HL-60/S4 treated with retinoic acid at 250 ng/mL for 4 days and 3 days (cell line): Measurements from ENCODE around the gene ABCG5.

Experiments
- in situ Hi-C: fragments of 300-500 bp; cut with MboI; formaldehyde crosslinking; loops from 2 replicates; pipeline ENCODE4 v1.7.0; 2022; ENCODE audit warnings: low sequenced_read_pairs

ABCG5 gene

GRCh38 chr2:43838560-43839267, at the start of gene ABCG5, which contains the start of gene ABCG8:
Gene ABCG5, minus strand, starts transcription at chr2:43838839. Its CDS starts 160 bp downstream, at chr2:43838679.
Gene ABCG8, plus strand, starts transcription at chr2:43838971. Its CDS starts 83 bp downstream, at chr2:43839054.
- in situ Hi-C loops = no loop called here

GRCh38 chr2:43887176-43887575, 48.5 kb upstream of the ABCG5 start:
- in situ Hi-C loops = no loop called here

DNA sequence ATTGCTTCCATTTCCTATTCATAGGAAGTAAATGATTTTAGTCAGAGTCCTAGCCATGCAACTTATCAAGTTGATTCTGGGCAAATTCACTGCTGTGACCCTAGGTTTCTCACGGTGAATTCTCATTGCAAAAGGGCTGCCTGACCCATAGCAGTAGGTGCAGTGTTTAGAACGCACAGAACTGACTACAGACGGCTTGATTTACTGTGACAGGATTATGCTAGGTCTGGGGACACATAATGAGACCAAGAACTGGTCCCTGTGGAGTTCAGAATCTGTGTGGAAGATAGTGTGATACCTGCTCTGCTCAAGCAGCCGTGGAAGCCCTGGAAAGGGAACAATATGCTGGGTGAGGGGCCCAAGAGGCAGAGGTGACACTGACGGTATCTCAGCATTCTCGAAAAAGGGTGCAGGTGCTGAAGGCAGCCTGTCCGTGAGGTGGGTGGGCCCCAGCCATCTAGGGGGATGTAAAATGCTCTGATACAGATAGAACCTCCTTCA, 46.5 kb upstream of the ABCG5 start:
- in situ Hi-C loops = no loop called here

DNA sequence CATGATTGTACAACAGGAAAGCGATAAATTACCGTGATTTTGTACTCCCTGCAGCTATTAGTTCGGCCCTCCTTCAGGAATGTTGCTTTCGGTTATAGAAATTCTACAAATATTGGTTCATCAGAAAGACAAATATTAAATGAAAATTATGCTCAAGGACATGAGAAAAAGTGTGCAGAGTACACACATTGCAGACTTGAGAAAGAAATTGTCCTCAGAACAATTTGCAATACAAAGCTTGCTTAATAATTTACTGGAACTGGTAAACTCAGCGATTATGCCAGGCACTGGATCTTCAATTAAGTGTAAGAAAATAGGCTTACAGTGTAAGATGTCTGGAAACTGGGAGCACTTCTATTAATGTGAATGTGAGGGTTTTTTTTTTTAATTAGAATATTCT, 46.0 kb upstream of the ABCG5 start:
- in situ Hi-C loops = no loop called here

DNA sequence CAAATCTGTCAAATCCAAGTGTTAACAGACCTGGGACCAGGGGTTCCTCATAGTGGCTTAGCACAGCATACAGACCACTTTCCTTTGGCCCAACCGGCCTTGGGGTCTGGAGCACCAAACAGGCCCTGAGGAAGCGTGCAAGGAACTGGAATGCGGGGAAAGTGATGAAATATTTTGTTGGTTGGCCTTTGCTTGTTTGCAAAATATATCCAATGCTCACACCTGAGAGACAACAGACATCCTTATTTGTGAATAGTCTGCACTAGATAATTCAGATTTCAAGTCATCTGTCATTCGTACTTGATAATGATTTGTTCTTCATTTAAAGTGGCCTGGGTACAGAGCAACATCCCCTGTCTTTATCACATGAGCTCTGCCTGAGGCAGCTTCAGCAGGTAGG, 43.7 kb upstream of the ABCG5 start:
- in situ Hi-C loops = no loop called here

DNA sequence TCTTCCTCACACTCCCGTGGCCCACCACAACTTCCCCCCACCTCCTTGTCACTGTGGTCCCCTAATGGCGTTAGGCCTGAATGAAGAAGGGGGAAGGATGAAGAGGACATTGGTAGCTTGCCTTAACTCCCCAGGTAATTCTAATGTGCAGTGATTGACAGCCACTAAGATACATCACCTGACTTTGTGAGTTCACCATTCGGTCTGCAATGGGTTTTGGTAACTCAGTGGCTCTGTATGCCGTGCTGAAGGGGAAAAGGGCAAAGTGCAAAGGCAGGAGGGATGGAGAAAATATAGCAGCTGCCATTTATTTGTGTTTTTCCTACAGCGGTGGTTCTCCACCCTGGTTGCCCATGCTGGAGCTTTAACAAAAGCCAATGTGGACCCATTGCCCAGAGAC, 42.3 kb upstream of the ABCG5 start:
- in situ Hi-C loops = no loop called here

DNA sequence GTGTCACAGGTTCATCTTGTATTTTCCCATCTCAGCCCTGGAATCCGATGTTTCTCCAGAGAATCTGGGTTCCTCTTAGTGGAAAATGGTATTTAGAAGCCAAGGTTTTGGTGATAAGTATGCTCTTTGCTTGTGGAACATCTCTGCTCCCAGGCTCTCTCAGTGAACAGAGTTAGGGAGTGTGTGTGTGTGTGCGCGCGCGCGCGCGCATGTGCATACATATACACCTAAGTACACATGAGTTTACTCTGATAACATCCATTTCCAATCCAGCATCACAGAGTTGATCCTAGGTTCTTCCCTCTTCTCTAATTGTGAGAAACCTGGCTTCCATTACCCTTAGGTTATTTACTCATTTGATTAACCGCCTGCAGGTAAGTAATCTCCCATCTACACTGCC, 41.8 kb upstream of the ABCG5 start:
- in situ Hi-C loops = no loop called here

DNA sequence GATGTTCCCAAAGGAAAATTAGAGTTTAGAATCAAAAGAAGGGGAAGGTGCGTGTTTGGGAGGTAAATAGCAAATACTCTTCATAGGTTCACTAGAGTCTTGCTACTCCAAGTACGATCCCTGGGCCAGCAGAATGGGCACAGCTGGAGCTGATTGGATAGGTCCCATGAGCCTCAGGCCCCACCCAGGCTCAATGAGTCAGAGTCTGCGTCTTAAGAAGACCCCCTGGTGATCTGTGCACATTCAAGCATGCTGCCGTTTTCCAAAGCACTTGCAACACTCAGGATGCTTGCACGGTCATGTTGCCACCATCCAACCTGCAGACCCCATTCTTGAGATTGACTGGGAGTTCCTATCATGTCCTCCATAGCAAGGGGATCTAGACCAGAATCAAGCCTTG, 40.6 kb upstream of the ABCG5 start:
- in situ Hi-C loops = no loop called here

DNA sequence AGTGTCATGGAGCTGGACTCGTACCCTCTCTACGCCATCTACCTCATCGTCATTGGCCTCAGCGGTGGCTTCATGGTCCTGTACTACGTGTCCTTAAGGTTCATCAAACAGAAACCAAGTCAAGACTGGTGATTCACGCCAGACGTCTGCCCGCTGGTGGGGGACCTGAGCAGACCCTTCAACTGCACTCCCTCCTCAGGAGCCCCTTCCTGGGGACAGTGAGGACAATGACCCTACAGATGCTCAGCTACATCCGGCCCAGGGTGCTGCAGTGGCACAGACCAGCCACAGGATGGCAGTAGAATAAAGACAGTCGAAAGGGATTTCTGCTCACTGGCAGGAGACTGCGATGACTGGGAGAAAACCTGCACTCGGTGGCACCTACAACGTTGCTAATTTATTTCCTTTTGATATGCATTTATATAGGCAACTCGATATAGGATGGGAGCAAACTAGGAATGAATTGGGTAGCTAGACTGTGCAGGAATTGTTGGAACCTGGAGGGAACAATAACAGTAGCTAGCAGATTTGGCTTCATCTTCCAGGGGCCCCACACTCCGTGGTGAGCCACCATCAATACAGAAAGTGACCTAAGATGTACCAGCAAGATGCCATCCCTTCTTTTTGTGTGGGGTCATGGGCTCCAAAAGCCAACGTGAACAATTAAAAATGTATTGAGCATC, 39.3 kb upstream of the ABCG5 start:
- in situ Hi-C loops = no loop called here

GRCh38 chr2:43874776-43875451, 36.3 kb upstream of the ABCG5 start:
- in situ Hi-C loops = no loop called here

DNA sequence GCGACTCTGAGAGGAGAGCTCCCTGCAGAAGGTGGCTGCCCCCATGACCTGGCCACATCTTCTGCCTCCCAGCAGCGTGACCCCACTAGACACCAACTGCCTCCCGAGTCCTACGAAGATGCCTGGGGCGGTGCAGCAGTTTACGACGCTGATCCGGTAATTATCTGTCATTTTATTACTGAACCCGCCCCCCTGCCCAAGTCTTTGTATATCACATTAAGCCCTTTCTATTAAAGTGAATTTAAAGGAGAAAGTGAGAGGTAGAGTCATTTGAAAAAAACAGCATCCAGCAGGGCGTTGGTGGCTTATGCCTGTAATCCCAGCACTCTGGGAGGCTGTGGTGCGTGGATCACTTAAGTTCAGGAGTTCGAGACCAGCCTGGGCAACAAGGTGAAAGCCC, 33.5 kb upstream of the ABCG5 start:
- in situ Hi-C loops = no loop called here

GRCh38 chr2:43855292-43855691, 16.7 kb upstream of the ABCG5 start:
- in situ Hi-C loops = no loop called here

DNA sequence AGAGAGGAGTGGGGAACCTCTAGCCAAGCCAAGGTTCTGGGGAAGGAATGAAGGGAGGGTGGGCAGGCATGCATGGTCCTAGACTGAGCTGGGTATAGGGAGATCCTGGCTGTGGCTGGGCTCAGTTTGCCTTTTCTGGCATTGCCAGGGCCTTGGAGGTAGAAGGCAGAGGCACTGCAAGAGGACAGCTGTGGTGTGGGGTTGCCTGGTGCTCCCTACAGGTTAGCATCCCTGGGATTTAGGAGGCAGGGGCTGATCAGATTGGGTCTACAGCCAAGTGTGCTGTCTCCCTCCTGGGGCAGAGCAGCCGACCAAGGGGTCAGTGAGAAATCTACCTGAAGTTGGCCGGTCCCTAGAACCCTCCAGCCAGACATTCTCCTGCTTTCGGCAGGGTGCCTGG, 16.0 kb upstream of the ABCG5 start:
- in situ Hi-C loops = no loop called here

- in situ Hi-C loops = no loop called here
Measured at GRCh38 chr2:43853141-43854081, 14.8 kb upstream of the ABCG5 start.

- in situ Hi-C loops = no loop called here
Measured at GRCh38 chr2:43852196-43852730, 13.6 kb upstream of the ABCG5 start.

- in situ Hi-C loops = no loop called here
Measured at GRCh38 chr2:43851011-43851980, 12.7 kb upstream of the ABCG5 start.

GRCh38 chr2:43848214-43848613, 9.6 kb upstream of the ABCG5 start:
- in situ Hi-C loops = no loop called here

DNA sequence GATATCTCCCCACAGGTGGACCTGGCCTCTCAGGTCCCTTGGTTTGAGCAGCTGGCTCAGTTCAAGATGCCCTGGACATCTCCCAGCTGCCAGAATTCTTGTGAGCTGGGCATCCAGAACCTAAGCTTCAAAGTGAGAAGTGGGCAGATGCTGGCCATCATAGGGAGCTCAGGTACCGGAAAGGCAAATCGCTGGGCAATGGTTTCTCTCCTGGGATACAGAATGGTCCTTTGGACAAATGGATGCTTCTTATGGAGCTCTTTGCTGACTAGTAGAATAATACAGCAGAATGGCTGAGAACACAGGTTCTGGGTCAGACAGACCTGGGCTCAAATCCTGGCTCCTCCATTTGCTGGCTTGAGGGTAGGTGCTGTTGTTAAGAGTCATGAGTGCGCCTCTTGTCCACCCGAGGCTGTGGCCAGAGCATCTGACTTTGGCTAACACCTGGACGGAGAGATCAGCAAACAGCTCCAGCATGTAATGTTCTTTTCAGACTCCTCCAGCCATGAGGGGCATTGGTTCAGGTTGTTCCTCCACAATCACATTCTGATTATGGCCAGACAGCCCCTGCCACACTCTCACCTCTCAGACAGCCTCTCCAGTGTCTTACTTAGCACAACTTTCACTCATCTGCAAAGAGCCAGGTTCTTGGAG, 7.6 kb upstream of the ABCG5 start:
- in situ Hi-C loops = no loop called here

- in situ Hi-C loops = no loop called here
Measured at GRCh38 chr2:43845181-43845580, 6.5 kb upstream of the ABCG5 start.
